H1 (cell line): ENCODE results near the gene POU6F2. TPM values are rescaled to one million over a fixed set of nuclear protein-coding genes. Genes with fewer than 3 reads are reported as not detected.

Source experiments
- CTCF ChIA-PET: fragments of 300-600 bp; sonication (Branson Sonifier 250); formaldehyde crosslinking; loops from one replicate; lab custom pipeline; 2021; ENCODE audit not compliant: partially characterized antibody; lab: Charles Lee
- POLR2A ChIA-PET: fragments of 300-600 bp; sonication (Branson Sonifier 250); formaldehyde crosslinking; loops from one replicate; lab custom pipeline; 2021; ENCODE audit warnings: inconsistent platforms; ENCODE audit not compliant: partially characterized antibody; lab: Charles Lee
- DNase-seq, 2 experiments: peaks; one replicate each; pipeline versions ENCODE4 v3.0.0 to v3.0.0-alpha.2; 2010 to 2022; ENCODE audit warnings: low spot score in 2 of 2, low read depth in 1 of 2, mixed read lengths in 1 of 2
- FAIRE-seq: peaks from 2 replicates; lab custom pipeline; 2011; peaks lifted over from hg19 to GRCh38; lab: Jason Lieb, UNC
- H2AFZ ChIP-seq: 2 replicates; pipeline ENCODE4 v1.8.1; 2012; ENCODE audit warnings: low read length, inconsistent platforms
- H2AK5ac ChIP-seq: 2 replicates; pipeline ENCODE4 v1.6.1; 2013; ENCODE audit warnings: low read depth, low read length
- H2BK120ac ChIP-seq: replicated peaks from 2 replicates; pipeline ENCODE3; 2013; ENCODE audit warnings: low read depth, low read length, inconsistent platforms
- H2BK12ac ChIP-seq: 2 replicates; pipeline ENCODE4 v1.6.1; 2013; ENCODE audit warnings: low read depth, low read length
- H2BK15ac ChIP-seq: 2 replicates; pipeline ENCODE4 v1.6.1; 2013; ENCODE audit warnings: low read length
- H2BK20ac ChIP-seq: 2 replicates; pipeline ENCODE4 v1.6.1; 2013; ENCODE audit warnings: low read length
- H2BK5ac ChIP-seq: 2 replicates; pipeline ENCODE4 v1.6.1; 2013; ENCODE audit warnings: low read depth, low read length
- H3K14ac ChIP-seq: 2 replicates; pipeline ENCODE4 v1.6.1; 2013; ENCODE audit warnings: inconsistent platforms; ENCODE audit not compliant: insufficient read length
- H3K18ac ChIP-seq: 2 replicates; pipeline ENCODE4 v1.6.1; 2013; ENCODE audit warnings: low read length; ENCODE audit errors: extremely low read depth
- H3K23ac ChIP-seq: 2 replicates; pipeline ENCODE4 v1.6.1; 2013; ENCODE audit warnings: inconsistent platforms; ENCODE audit not compliant: insufficient read length
- H3K23me2 ChIP-seq: 2 replicates; pipeline ENCODE4 v1.6.1; 2013; ENCODE audit warnings: low read depth, low read length
- H3K27ac ChIP-seq: 2 replicates; pipeline ENCODE4 v1.6.1; 2011; ENCODE audit warnings: low read depth, low read length, inconsistent platforms
- H3K27me3 ChIP-seq, 4 experiments: replicated peaks in 1 of 4; 1 replicate in 1 of 4; 2 replicates in 3 of 4; pipeline versions ENCODE4 v1.6.1 to v1.8.1; 2011 to 2013; ENCODE audit warnings: low read length in 3 of 4, mild to moderate bottlenecking in 3 of 4, inconsistent platforms in 2 of 4, mixed read lengths in 2 of 4, moderate library complexity in 1 of 4; ENCODE audit not compliant: control insufficient read depth in 3 of 4, insufficient read depth in 3 of 4; ENCODE audit errors: extremely low read depth in 1 of 4
- H3K36me3 ChIP-seq, 4 experiments: 2 replicates each; pipeline versions ENCODE4 v1.6.1 to v1.8.1; 2011 to 2013; ENCODE audit warnings: mild to moderate bottlenecking in 4 of 4, low read length in 3 of 4, moderate library complexity in 2 of 4, control low read depth in 1 of 4, inconsistent platforms in 1 of 4; ENCODE audit not compliant: insufficient read depth in 4 of 4, control insufficient read depth in 2 of 4
- H3K4ac ChIP-seq: replicated peaks from 2 replicates; pipeline ENCODE3; 2013; ENCODE audit warnings: low read length, low read depth, mixed read lengths, inconsistent platforms; ENCODE audit not compliant: insufficient read length
- H3K4me1 ChIP-seq, 4 experiments: replicated peaks in 1 of 4; 1 replicate in 1 of 4; 2 replicates in 3 of 4; pipeline versions ENCODE4 v1.6.1 to v1.8.1; 2011 to 2013; ENCODE audit warnings: low read length in 3 of 4, inconsistent platforms in 2 of 4, mixed read lengths in 1 of 4; ENCODE audit not compliant: insufficient read depth in 4 of 4, control insufficient read depth in 3 of 4
- H3K4me2 ChIP-seq, 2 experiments: 2 replicates each; pipeline versions ENCODE4 v1.6.1 to v1.8.1; 2011 to 2013; ENCODE audit warnings: low read depth in 2 of 2, low read length in 2 of 2, control low read depth in 1 of 2, inconsistent platforms in 1 of 2, mild to moderate bottlenecking in 1 of 2; ENCODE audit not compliant: insufficient read depth in 1 of 2
- H3K4me3 ChIP-seq, 4 experiments: fragments of 200-600, 300-600 bp in 1 of 4; sonication (generic), shearing (Covaris generic), sonication (Bioruptor Twin) in 1 of 4; 2 replicates each; pipeline versions ENCODE4 v1.5.1 to v1.8.1; 2011 to 2016; ENCODE audit warnings: low read length in 4 of 4, low read depth in 3 of 4, control low read depth in 2 of 4, inconsistent platforms in 2 of 4, mild to moderate bottlenecking in 2 of 4, mixed read lengths in 1 of 4, moderate library complexity in 1 of 4; ENCODE audit not compliant: insufficient read depth in 2 of 4; ENCODE audit errors: extremely low read depth in 1 of 4
- H3K56ac ChIP-seq: replicated peaks from 2 replicates; pipeline ENCODE3; 2013; ENCODE audit warnings: low read depth, mild to moderate bottlenecking, mixed read lengths, low read length, inconsistent platforms; ENCODE audit not compliant: insufficient read length
- H3K79me1 ChIP-seq: 2 replicates; pipeline ENCODE4 v1.6.1; 2013; ENCODE audit warnings: low read depth, low read length, control low read depth
- H3K79me2 ChIP-seq, 2 experiments: 2 replicates each; pipeline versions ENCODE4 v1.6.1 to v1.8.1; 2012 to 2013; ENCODE audit warnings: low read length in 2 of 2, mild to moderate bottlenecking in 2 of 2, inconsistent platforms in 1 of 2; ENCODE audit not compliant: insufficient read depth in 2 of 2, control insufficient read depth in 1 of 2
- H3K9ac ChIP-seq, 4 experiments: replicated peaks in 1 of 4; 1 replicate in 1 of 4; 2 replicates in 3 of 4; pipeline versions ENCODE4 v1.6.1 to v1.8.1; 2011 to 2013; ENCODE audit warnings: low read depth in 3 of 4, low read length in 3 of 4, control low read depth in 2 of 4, mild to moderate bottlenecking in 2 of 4, moderate library complexity in 2 of 4, inconsistent platforms in 1 of 4; ENCODE audit errors: extremely low read depth in 1 of 4
- H3K9me3 ChIP-seq, 2 experiments: 2 replicates each; pipeline versions ENCODE4 v1.6.1 to v1.8.1; 2012 to 2013; ENCODE audit warnings: mild to moderate bottlenecking in 2 of 2, moderate library complexity in 2 of 2, control low read depth in 1 of 2, inconsistent platforms in 1 of 2, low read depth in 1 of 2, low read length in 1 of 2, mixed read lengths in 1 of 2; ENCODE audit not compliant: insufficient read depth in 2 of 2
- H4K20me1 ChIP-seq, 2 experiments: replicated peaks in 1 of 2; 2 replicates each; pipeline versions ENCODE3 to v1.8.1; 2011 to 2013; ENCODE audit warnings: inconsistent platforms in 2 of 2, low read length in 2 of 2, mild to moderate bottlenecking in 1 of 2; ENCODE audit not compliant: insufficient read depth in 2 of 2, control insufficient read depth in 1 of 2
- H4K5ac ChIP-seq: 2 replicates; pipeline ENCODE4 v1.6.1; 2013; ENCODE audit warnings: low read length, low read depth, mixed read lengths, inconsistent platforms; ENCODE audit not compliant: insufficient read length
- H4K8ac ChIP-seq: 2 replicates; pipeline ENCODE4 v1.8.0; 2013; ENCODE audit warnings: mild to moderate bottlenecking, moderate library complexity, low read length, inconsistent platforms; ENCODE audit not compliant: insufficient read depth; ENCODE audit errors: extremely low read depth
- H4K91ac ChIP-seq: replicated peaks from 2 replicates; pipeline ENCODE3; 2013; ENCODE audit warnings: low read length, mixed read lengths, inconsistent platforms; ENCODE audit not compliant: insufficient read length
- BACH1 ChIP-seq: IDR thresholded peaks from 2 replicates; pipeline ENCODE4 v1.6.1; 2012; ENCODE audit warnings: low read length, improper control_type of control experiment
- EZH2 ChIP-seq: fragments of 200-600 bp; sonication (generic); IDR thresholded peaks from 2 replicates; pipeline ENCODE4 v1.7.1; 2012; ENCODE audit warnings: low read depth, mild to moderate bottlenecking, moderate library complexity, low read length, inconsistent platforms; ENCODE audit not compliant: severe bottlenecking
- MAFK ChIP-seq: IDR thresholded peaks from 2 replicates; pipeline ENCODE4 v1.6.1; 2012; ENCODE audit warnings: low read depth, mild to moderate bottlenecking, improper control_type of control experiment, low read length
- SUZ12 ChIP-seq: fragments of 200-600 bp; sonication (generic); IDR thresholded peaks from 2 replicates; pipeline ENCODE4 v1.6.1; 2012; ENCODE audit warnings: mild to moderate bottlenecking, inconsistent platforms, low read length, moderate library complexity, mixed read lengths
- TAF7 ChIP-seq: optimal IDR thresholded peaks from 2 replicates; pipeline ENCODE3; 2011; ENCODE audit warnings: low read depth, mild to moderate bottlenecking, inconsistent platforms, low read length, moderate library complexity, borderline replicate concordance
- YY1 ChIP-seq: IDR thresholded peaks from 2 replicates; pipeline ENCODE4 v1.6.1; 2011; ENCODE audit warnings: low read depth, mild to moderate bottlenecking, low read length
- WGBS, 2 experiments: shearing (Covaris generic) in 1 of 2; methylation state at CpG; one replicate each; pipeline versions ENCODE4 v1.1.6 to v1.1.7; 2013 to 2015; ENCODE audit warnings: low lambda C conversion rate in 2 of 2, mixed read lengths in 2 of 2, inconsistent platforms in 1 of 2, low coverage in 1 of 2, missing lambda C conversion rate in 1 of 2; ENCODE audit not compliant: insufficient replicate concordance in 2 of 2, insufficient coverage in 1 of 2, insufficient read length in 1 of 2; ENCODE audit errors: extremely low coverage in 1 of 2, missing lambda C conversion rate in 1 of 2; 5-methylcytosine and 5-hydroxymethylcytosine counted together
- polyA plus RNA-seq, 7 experiments: library from polyadenylated mRNA; depleted of rRNA in 3 of 7; stranded (reverse) in 5 of 7; unstranded in 2 of 7; fragments of >200 nt in 5 of 7; fragments of 200-250 nt in 2 of 7; gene quantifications; 1 replicate in 5 of 7; 2 replicates in 1 of 7; 4 replicates in 1 of 7; pipeline versions ENCODE4 v1.2.1 to v1.2.3, GENCODE V29; 2011 to 2013; ENCODE audit warnings: missing spikeins in 2 of 7, mixed read lengths in 2 of 7
- total RNA-seq: library from RNA; stranded (reverse); fragmentation: NEBNext Ultra II Directional; extraction: Animal tissue kit (Norgen Biotek cat#: 25700); gene quantifications from 2 replicates; pipeline ENCODE4 v1.2.1, GENCODE V29; 2021

Gene POU6F2
- total and polyA plus RNA-seq, 2 of the 8 experiments (the other 6 are each of a cell fraction or from before 2014, with no cell fraction given): 1.1 to 2.0 TPM

GRCh38 chr7:39365751-39366295, 388.1 kb downstream of the POU6F2 start:
- FAIRE-seq: no peak
- no peaks in the 10 kb centered on the region for H3K36me3 ChIP-seq
- no peak overlapping the region for H2AFZ ChIP-seq
- TF ChIP-seq TAF7 (no peak), BACH1 (no peak), EZH2 (no peak), SUZ12 (no peak), MAFK (no peak), YY1 (no peak)
- TF ChIP-seq, all 59 proteins: peak for 0
- no peak for DNase-seq
- Histone ChIP-seq H3K56ac (no peak overlapping the region), H3K79me1 (no peaks in the 10 kb centered on the region), H3K4me1 (no peaks in the 10 kb centered on the region), H2BK12ac (no peak overlapping the region), H2BK120ac (no peak overlapping the region), H4K91ac (no peak overlapping the region), H2BK20ac (no peak overlapping the region), H3K27me3 (no peaks in the 10 kb centered on the region), H3K23ac (no peak overlapping the region), H2BK5ac (no peak overlapping the region), H3K18ac (no peak overlapping the region), H2AK5ac (no peak overlapping the region), H3K14ac (no peak overlapping the region), H3K27ac (no peak overlapping the region), H2BK15ac (no peak overlapping the region), H3K9ac (no peak overlapping the region), H3K9me3 (no peaks in the 10 kb centered on the region), H4K5ac (no peak overlapping the region), H3K79me2 (no peaks in the 10 kb centered on the region), H3K4ac (no peak overlapping the region), H3K4me3 (no peak overlapping the region), H4K8ac (no peak overlapping the region), H3K23me2 (no peaks in the 10 kb centered on the region), H3K4me2 (no peak overlapping the region), H4K20me1 (no peaks in the 10 kb centered on the region)
- ChIA-PET CTCF (interaction anchor here (0.6 to 2.4 kb wide), 4 partner anchors 9 to 97 kb away, joined by 3 to 14 read pairs (median 3); no protein-coding TSS in a partner anchor), POLR2A (no interaction called here)
- 93% methylated on average over 1 of the region's 1 CpG; no CpG with 5 or more reads in 1 of the 2 experiments for WGBS, 2 experiments
